GM23248 (cell line): Measurements from ENCODE around the gene OXT. TPM values are rescaled to one million over a fixed set of nuclear protein-coding genes. Genes with fewer than 3 reads are reported as not detected.

Experiments
- DNase-seq: peaks from one replicate; pipeline ENCODE4 v3.0.0-alpha.2; 2015
- H2AFZ ChIP-seq: fragments of 200-600 bp; sonication (generic); 2 replicates; pipeline ENCODE4 v1.6.1; 2016; ENCODE audit warnings: antibody characterized with exemption
- H3F3A ChIP-seq: fragments of 200-600 bp; sonication (generic); 2 replicates; pipeline ENCODE4 v1.6.1; 2016; ENCODE audit warnings: mild to moderate bottlenecking, antibody characterized with exemption, mixed run types; ENCODE audit not compliant: insufficient read depth
- H3K27ac ChIP-seq: fragments of 200-600 bp; sonication (generic); 2 replicates; pipeline ENCODE4 v1.5.1; 2016; ENCODE audit warnings: mild to moderate bottlenecking
- H3K27me3 ChIP-seq: fragments of 200-600 bp; sonication (generic); replicated peaks from 2 replicates; pipeline ENCODE4 v1.6.1; 2016; ENCODE audit warnings: mild to moderate bottlenecking; ENCODE audit not compliant: insufficient read depth
- H3K36me3 ChIP-seq: fragments of 200-600 bp; sonication (generic); 2 replicates; pipeline ENCODE4 v1.6.1; 2016; ENCODE audit warnings: low read depth, mild to moderate bottlenecking
- H3K4me1 ChIP-seq: fragments of 200-600 bp; sonication (generic); 2 replicates; pipeline ENCODE4 v1.6.1; 2016; ENCODE audit warnings: mild to moderate bottlenecking; ENCODE audit not compliant: insufficient read depth
- H3K4me2 ChIP-seq: fragments of 200-600 bp; sonication (generic); one replicate; pipeline ENCODE4 v1.6.1; 2016; ENCODE audit warnings: mild to moderate bottlenecking; ENCODE audit not compliant: unreplicated experiment
- H3K4me3 ChIP-seq: fragments of 200-600 bp; sonication (generic); 2 replicates; pipeline ENCODE4 v1.5.1; 2016; ENCODE audit warnings: mild to moderate bottlenecking
- H3K79me2 ChIP-seq: fragments of 200-600 bp; sonication (generic); 2 replicates; pipeline ENCODE4 v1.6.1; 2016; ENCODE audit warnings: mild to moderate bottlenecking; ENCODE audit not compliant: insufficient read depth
- H3K9ac ChIP-seq: fragments of 200-600 bp; sonication (generic); 2 replicates; pipeline ENCODE4 v1.6.1; 2016; ENCODE audit warnings: mild to moderate bottlenecking
- H3K9me2 ChIP-seq: fragments of 200-600 bp; sonication (generic); 2 replicates; pipeline ENCODE4 v1.6.1; 2016; ENCODE audit warnings: mixed run types, mild to moderate bottlenecking, moderate library complexity; ENCODE audit not compliant: insufficient read depth
- H3K9me3 ChIP-seq: fragments of 200-600 bp; sonication (generic); one replicate; pipeline ENCODE4 v1.6.1; 2017; ENCODE audit warnings: low read depth
- H4K20me1 ChIP-seq: fragments of 200-600 bp; sonication (generic); 2 replicates; pipeline ENCODE4 v1.6.0; 2016; ENCODE audit not compliant: insufficient read depth
- EZH2 ChIP-seq: fragments of 200-600 bp; sonication (generic); IDR thresholded peaks from 2 replicates; pipeline ENCODE4 v1.6.1; 2018; ENCODE audit warnings: antibody characterized with exemption, mild to moderate bottlenecking; ENCODE audit not compliant: insufficient read depth, poor library complexity, severe bottlenecking
- EZH2phosphoT487 ChIP-seq: fragments of 200-600 bp; sonication (generic); IDR thresholded peaks from 2 replicates; pipeline ENCODE4 v1.6.1; 2018; ENCODE audit warnings: antibody characterized with exemption, moderate library complexity, mild to moderate bottlenecking, low read depth; ENCODE audit not compliant: insufficient read depth
- WGBS, 2 experiments: methylation state at CpG; one replicate each; pipeline ENCODE4 v1.1.6; 2015 to 2017; ENCODE audit warnings: low lambda C conversion rate in 2 of 2, low coverage in 1 of 2; ENCODE audit errors: missing lambda C conversion rate in 2 of 2; 5-methylcytosine and 5-hydroxymethylcytosine counted together
- in situ Hi-C: fragments of 300-500 bp; cut with MboI; formaldehyde crosslinking; loops from 2 replicates; pipeline ENCODE4 v1.15.0; 2020
- polyA plus RNA-seq: library from polyadenylated mRNA; unstranded; fragments of >200 nt; fragmentation: Nextera tagmentation; extraction: Ambion mirVana; gene quantifications from 2 replicates; pipeline ENCODE4 v1.2.1, GENCODE V29; 2016
- total RNA-seq: library from RNA; depleted of rRNA; stranded (reverse); fragments of >200 nt; shearing (Covaris generic); gene quantifications from 2 replicates; pipeline ENCODE4 v1.2.3, GENCODE V29; 2014

Gene OXT
- total and polyA plus RNA-seq, 2 experiments from 2014 or later = 0.40 TPM; not detected in 1

DNA sequence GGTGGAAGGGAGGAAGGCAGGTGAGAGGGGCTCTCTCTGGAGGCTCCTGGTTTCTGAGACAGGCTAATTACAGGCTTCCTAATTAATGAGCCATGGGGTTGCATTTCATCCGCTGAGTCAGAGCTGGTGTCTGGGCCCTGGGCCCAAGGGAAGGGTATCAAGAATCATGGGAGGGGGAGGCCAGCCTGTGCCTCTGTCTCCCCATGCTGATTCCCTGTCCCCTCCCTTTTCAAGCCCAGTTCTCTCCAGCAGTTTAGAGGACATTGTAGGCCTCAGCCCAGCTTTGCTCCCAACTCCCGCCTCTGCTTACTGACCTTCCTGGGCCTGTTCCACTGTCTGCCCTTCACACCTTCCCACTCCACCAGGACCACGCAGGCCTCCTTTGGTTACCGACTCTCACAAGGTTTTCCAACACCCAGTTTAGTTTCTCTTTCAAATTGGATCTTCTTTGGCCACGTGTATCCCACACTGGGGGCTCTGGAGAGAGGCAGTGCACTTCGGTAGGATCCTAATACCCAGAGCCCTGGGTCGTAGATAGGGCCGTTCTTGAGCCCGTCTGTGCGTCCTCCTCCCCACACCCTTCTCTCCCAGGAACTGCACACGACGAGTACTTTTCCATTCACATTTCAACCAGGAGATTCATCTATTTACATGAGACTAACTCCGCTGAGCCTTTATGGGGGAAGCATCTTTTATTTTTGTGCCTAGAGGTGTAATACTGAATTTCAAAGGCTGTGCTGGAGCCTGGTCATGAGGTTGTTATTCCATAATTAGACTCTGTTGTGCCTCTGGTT lies 31.4 kb downstream of the OXT start:
- H3K9ac ChIP-seq = no peak overlapping the region
- no peak overlapping the region for H2AFZ ChIP-seq
- H4K20me1 ChIP-seq = no peaks in the 10 kb centered on the region
- in situ Hi-C loops = no loop called here
- no peaks in the 10 kb centered on the region for H3K4me1 ChIP-seq
- no peak overlapping the region for H3K4me3 ChIP-seq
- H3K79me2 ChIP-seq = no peaks in the 10 kb centered on the region
- no peaks in the 10 kb centered on the region; the same call in 1 of the 2 replicates for H3K36me3 ChIP-seq
- DNase-seq = no peak
- H3K27ac ChIP-seq = no peak overlapping the region
- no peaks in the 10 kb centered on the region for H3K27me3 ChIP-seq
- no peaks in the 10 kb centered on the region for H3K9me2 ChIP-seq
- 0 out of 2 replicates have a peak, but pooled peaks cover 8% of the 10 kb centered on the region for H3F3A ChIP-seq
- no peak for TF ChIP-seq EZH2
- TF ChIP-seq EZH2phosphoT487 = no peak
- H3K4me2 ChIP-seq = no peak overlapping the region
- no peaks in the 10 kb centered on the region for H3K9me3 ChIP-seq
- WGBS, 2 experiments = 69 to 74% methylated on average over 13 of the region's 13 CpGs

DNA sequence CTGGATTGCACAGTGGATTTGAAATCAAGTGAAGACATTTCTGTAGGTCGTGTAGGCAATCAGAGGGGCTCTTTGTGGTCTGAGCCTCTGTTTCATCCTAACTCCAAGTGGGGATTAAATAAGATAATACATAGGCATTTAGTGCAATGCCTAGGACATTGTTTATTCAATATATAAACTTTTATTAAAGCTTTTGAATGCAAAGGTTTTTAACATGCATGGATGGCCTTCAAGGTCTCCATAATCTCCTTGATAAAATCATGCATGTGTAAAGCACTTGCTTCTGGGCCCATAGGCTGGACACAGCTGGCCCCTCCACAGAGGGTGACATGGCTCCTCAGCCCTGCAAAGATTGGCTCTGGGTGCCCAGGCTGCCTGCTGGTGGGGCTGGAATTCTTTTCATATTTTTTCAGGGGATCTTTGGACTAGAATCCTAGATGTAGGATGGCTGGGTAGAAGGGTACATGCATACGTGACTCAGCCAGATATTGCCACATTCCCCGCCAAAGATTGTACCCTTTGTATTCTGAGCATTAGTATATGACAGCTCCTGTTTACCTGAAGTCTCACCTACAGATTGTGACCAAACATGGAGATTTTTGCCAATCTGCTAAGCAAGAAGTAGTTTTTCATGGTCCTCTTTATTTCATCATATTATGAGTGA lies 32.1 kb downstream of the OXT start:
- H3K79me2 ChIP-seq = no peaks in the 10 kb centered on the region
- no peak overlapping the region for H3K4me2 ChIP-seq
- no peak for DNase-seq
- no peak overlapping the region for H3K4me3 ChIP-seq
- 0 out of 2 replicates have a peak, but pooled peaks cover 8% of the 10 kb centered on the region for H3F3A ChIP-seq
- in situ Hi-C loops = no loop called here
- TF ChIP-seq EZH2phosphoT487 = no peak
- TF ChIP-seq EZH2 = no peak
- 84 to 89% methylated on average over 3 of the region's 3 CpGs for WGBS, 2 experiments
- H3K4me1 ChIP-seq = no peaks in the 10 kb centered on the region
- no peak overlapping the region for H3K9ac ChIP-seq
- H3K36me3 ChIP-seq = no peaks in the 10 kb centered on the region; the same call in 1 of the 2 replicates
- no peak overlapping the region for H3K27ac ChIP-seq
- H3K9me3 ChIP-seq = no peaks in the 10 kb centered on the region
- no peak overlapping the region for H2AFZ ChIP-seq
- H3K27me3 ChIP-seq = no peaks in the 10 kb centered on the region
- no peaks in the 10 kb centered on the region for H4K20me1 ChIP-seq
- no peaks in the 10 kb centered on the region for H3K9me2 ChIP-seq

GRCh38 chr20:3105256-3106137 lies 34.1 kb downstream of the OXT start:
- in situ Hi-C loops = no loop called here
- 89% methylated on average over 18 of the region's 18 CpGs for WGBS, 2 experiments

GRCh38 chr20:3106185-3106584 lies 34.8 kb downstream of the OXT start:
- H3K4me2 ChIP-seq = no peak overlapping the region
- no peak overlapping the region for H2AFZ ChIP-seq
- H3K9me2 ChIP-seq = no peaks in the 10 kb centered on the region
- H3K36me3 ChIP-seq = no peaks in the 10 kb centered on the region; the same call in 1 of the 2 replicates
- DNase-seq = no peak
- H3K27me3 ChIP-seq = no peaks in the 10 kb centered on the region
- in situ Hi-C loops = no loop called here
- no peaks in the 10 kb centered on the region for H3K9me3 ChIP-seq
- 80 to 88% methylated on average over 3 of the region's 3 CpGs for WGBS, 2 experiments
- H3K9ac ChIP-seq = no peak overlapping the region
- TF ChIP-seq EZH2 (no peak), EZH2phosphoT487 (no peak)
- no peaks in the 10 kb centered on the region for H4K20me1 ChIP-seq
- no peaks in the 10 kb centered on the region for H3K4me1 ChIP-seq
- 0 out of 2 replicates have a peak, but pooled peaks cover 8% of the 10 kb centered on the region for H3F3A ChIP-seq
- H3K27ac ChIP-seq = no peak overlapping the region
- no peaks in the 10 kb centered on the region for H3K79me2 ChIP-seq
- no peak overlapping the region for H3K4me3 ChIP-seq

More at GRCh38 chr20:3105256-3106137, 34.1 kb downstream of the OXT start:
- Histone ChIP-seq H3K4me2 (no peak overlapping the region), H2AFZ (no peak overlapping the region), H3K79me2 (no peaks in the 10 kb centered on the region), H3F3A (0 out of 2 replicates have a peak, but pooled peaks cover 8% of the 10 kb centered on the region), H3K9me3 (no peaks in the 10 kb centered on the region), H3K9me2 (no peaks in the 10 kb centered on the region), H3K4me1 (no peaks in the 10 kb centered on the region), H3K27me3 (no peaks in the 10 kb centered on the region), H3K4me3 (no peak overlapping the region), H3K27ac (no peak overlapping the region), H4K20me1 (no peaks in the 10 kb centered on the region), H3K36me3 (no peaks in the 10 kb centered on the region; the same call in 1 of the 2 replicates), H3K9ac (no peak overlapping the region)
- DNase-seq = no peak
- TF ChIP-seq EZH2phosphoT487 (no peak), EZH2 (no peak)
